Panc1 (cell line): ENCODE results near the gene FAM50A. TPM values are rescaled to one million over a fixed set of nuclear protein-coding genes. Genes with fewer than 3 reads are reported as not detected.

ENCODE experiments used
- ATAC-seq: fragments of 200-7000 bp; cut with Tn5 transposase; 2 replicates; pipeline ENCODE4 v1.9.1; 2020; ENCODE audit warnings: mild to moderate bottlenecking, moderate library complexity
- BruUV-seq: library from RNA; stranded (reverse); fragments of 400-500 nt; replicated peaks from 2 replicates; lab custom pipeline; 2021; lab: Mats Ljungman, UMichigan
- CTCF ChIA-PET: fragments of 300-600 bp; sonication (Branson Sonifier 250); formaldehyde crosslinking; loops from one replicate; lab custom pipeline; 2022; ENCODE audit warnings: antibody characterized with exemption; lab: Charles Lee
- POLR2A ChIA-PET: fragments of 300-600 bp; sonication (Branson Sonifier 250); formaldehyde crosslinking; loops from one replicate; lab custom pipeline; 2022; ENCODE audit warnings: antibody characterized with exemption; lab: Charles Lee
- DNase-seq: peaks from one replicate; pipeline ENCODE4 v3.0.0-alpha.2; 2010; ENCODE audit warnings: low read depth, low spot score
- H3K27ac ChIP-seq: 2 replicates; pipeline ENCODE4 v1.5.1; 2011; ENCODE audit warnings: mild to moderate bottlenecking, low read length, inconsistent platforms
- H3K27me3 ChIP-seq: fragments of 200-500 bp; sonication (Bioruptor generic); 2 replicates; pipeline ENCODE4 v1.6.0; 2014; ENCODE audit warnings: low read length, inconsistent platforms; ENCODE audit not compliant: control insufficient read depth, insufficient read depth
- H3K36me3 ChIP-seq: fragments of 200-500 bp; sonication (Bioruptor generic); 2 replicates; pipeline ENCODE4 v1.5.1; 2014; ENCODE audit warnings: inconsistent platforms, mild to moderate bottlenecking, low read length, moderate library complexity; ENCODE audit not compliant: control insufficient read depth, insufficient read depth
- H3K4me1 ChIP-seq: 2 replicates; pipeline ENCODE4 v1.5.1; 2011; ENCODE audit warnings: inconsistent platforms, mild to moderate bottlenecking, low read length, moderate library complexity; ENCODE audit not compliant: control insufficient read depth, insufficient read depth
- H3K4me3 ChIP-seq, 2 experiments: 2 replicates each; pipeline ENCODE4 v1.5.1; 2011 to 2012; ENCODE audit warnings: low read depth in 2 of 2, low read length in 2 of 2, mild to moderate bottlenecking in 2 of 2, inconsistent platforms in 1 of 2, moderate library complexity in 1 of 2
- H3K9me3 ChIP-seq: fragments of 200-500 bp; sonication (Bioruptor generic); 2 replicates; pipeline ENCODE4 v1.5.1; 2014; ENCODE audit warnings: low read depth, mild to moderate bottlenecking, inconsistent platforms, low read length, moderate library complexity; ENCODE audit not compliant: control insufficient read depth, insufficient read depth
- CTCF ChIP-seq: fragments of 450-650 bp; IDR thresholded peaks from 2 replicates; pipeline ENCODE4 v1.5.1; 2017; ENCODE audit warnings: mild to moderate bottlenecking
- POLR2AphosphoS5 ChIP-seq: IDR thresholded peaks from 2 replicates; pipeline ENCODE4 v1.6.1; 2012; ENCODE audit warnings: mild to moderate bottlenecking, low read depth, low read length, moderate library complexity
- REST ChIP-seq, 2 experiments: IDR thresholded peaks; 2 replicates each; pipeline ENCODE4 v1.6.1; 2011 to 2012; ENCODE audit warnings: low read depth in 2 of 2, control low read depth in 1 of 2, low read length in 1 of 2, mild to moderate bottlenecking in 1 of 2, moderate library complexity in 1 of 2; ENCODE audit not compliant: insufficient read depth in 1 of 2
- SIN3A ChIP-seq: IDR thresholded peaks from 2 replicates; pipeline ENCODE4 v1.6.1; 2012; ENCODE audit warnings: low read depth, mild to moderate bottlenecking, low read length, moderate library complexity, borderline replicate concordance; ENCODE audit not compliant: insufficient read depth
- TCF7L2 ChIP-seq: IDR thresholded peaks from 2 replicates; pipeline ENCODE4 v1.6.1; 2011; ENCODE audit warnings: mild to moderate bottlenecking, low read depth, low read length, inconsistent platforms
- in situ Hi-C: cut with HindIII; loops from 2 replicates; pipeline ENCODE4 v1.10.0; 2016; ENCODE audit warnings: low sequenced_read_pairs, low pct_unique_long_range_greater_than_20kb
- intact Hi-C: fragments of 100-400 bp; cut with micrococcal nuclease; formaldehyde crosslinking; loops from one replicate; pipeline ENCODE4 v1.10.0; 2022; ENCODE audit not compliant: unreplicated experiment
- total RNA-seq: library from RNA; stranded (reverse); gene quantifications from one replicate; pipeline ENCODE4 v1.2.1, GENCODE V29; 2021; ENCODE audit not compliant: unreplicated experiment

Gene FAM50A
- total RNA-seq, 1 experiment from 2014 or later = 225 TPM

- BruUV-seq = no TSS peak
- no peaks in the 10 kb centered on the region for H3K9me3 ChIP-seq
- DNase-seq (no peak), ATAC-seq (no peak)
- H3K4me3 ChIP-seq = no peak overlapping the region
- peak overlapping the region; percentile 87; the same call in 1 of the 2 replicates for H3K27ac ChIP-seq
- in situ Hi-C loops = no loop called here
- peaks cover 26% of the 10 kb centered on the region for H3K4me1 ChIP-seq
- ChIA-PET CTCF (no interaction called here), POLR2A (no interaction called here)
- H3K27me3 ChIP-seq = no peaks in the 10 kb centered on the region
- TF ChIP-seq REST (IDR thresholded peaks at IDR 0.05; ENCODE audit: insufficient read depth in 1 of 2, low read depth in 2 of 2, low read length in 1 of 2) = no peak
- TF ChIP-seq SIN3A = no peak
- no peak for TF ChIP-seq POLR2AphosphoS5
- TF ChIP-seq CTCF = no peak
- no peak for TF ChIP-seq TCF7L2
- intact Hi-C loops = no loop called here
- H3K36me3 ChIP-seq = peaks cover 2% of the 10 kb centered on the region; the same call in 1 of the 2 replicates
Measured at GRCh38 chrX:154445776-154446175, 1.8 kb downstream of the FAM50A start.

- H3K9me3 ChIP-seq = no peaks in the 10 kb centered on the region
- no peaks in the 10 kb centered on the region for H3K27me3 ChIP-seq
- no peak overlapping the region for H3K4me3 ChIP-seq
- H3K27ac ChIP-seq = no peak overlapping the region
- BruUV-seq = no TSS peak
- no peak for ATAC-seq
- in situ Hi-C loops (no loop called here), intact Hi-C loops (no loop called here)
- ChIA-PET POLR2A (interaction anchor here (0.5 kb wide), 1 partner anchor 91 kb away, joined by 3 read pairs; no protein-coding TSS in a partner anchor), CTCF (no interaction called here)
- no peak for TF ChIP-seq SIN3A
- TF ChIP-seq CTCF = no peak
- no peak for TF ChIP-seq TCF7L2
- peaks cover 26% of the 10 kb centered on the region for H3K4me1 ChIP-seq
- H3K36me3 ChIP-seq = peaks cover 2% of the 10 kb centered on the region; the same call in 1 of the 2 replicates
- DNase-seq = no peak
Measured at GRCh38 chrX:154446430-154446829, 2.5 kb downstream of the FAM50A start.
